ENCODE measurements around the gene MT1M.

The MT1M gene

GRCh38 chr16:56629531-56629930 is 2.9 kb upstream of the MT1M start:
- DNase-seq: no peak

GRCh38 chr16:56630134-56630533 is 2.3 kb upstream of the MT1M start:
- DNase-seq: peak; percentile 34 to 41

- DNase-seq: no peak
Measured at GRCh38 chr16:56631197-56631596, 1.3 kb upstream of the MT1M start.

- DNase-seq: no peak
Measured at GRCh38 chr16:56631832-56632155, 665 bp upstream of the MT1M start.

GRCh38 chr16:56632848-56633365 is 448 bp downstream of the MT1M start:
- no peak for DNase-seq

GRCh38 chr16:56633535-56633934 is 1.1 kb downstream of the MT1M start:
- no peak for DNase-seq

GRCh38 chr16:56634715-56635440 is 2.4 kb downstream of the MT1M start:
- DNase-seq: no peak

- DNase-seq: no peak
Measured at GRCh38 chr16:56635441-56635967, 3.0 kb downstream of the MT1M start.

- no peak for DNase-seq
Measured at GRCh38 chr16:56636616-56637413, 4.4 kb downstream of the MT1M start.

- peak in 1 of 2 donors; percentile 40 for DNase-seq
Measured at GRCh38 chr16:56637814-56638750, 5.6 kb downstream of the MT1M start, which contains the start of gene MT1A. Gene MT1A (plus strand): TSS chr16:56638666. CDS start chr16:56638739, 73 bp downstream.

- DNase-seq: no peak
Measured at GRCh38 chr16:56639045-56639444, 6.6 kb downstream of the MT1M start.

GRCh38 chr16:56640076-56640475 is 7.6 kb downstream of the MT1M start:
- no peak for DNase-seq

GRCh38 chr16:56641166-56641565 is 8.7 kb downstream of the MT1M start:
- DNase-seq: no peak

- DNase-seq: peak; percentile 73 to 74
Measured at GRCh38 chr16:56643080-56643778, 10.8 kb downstream of the MT1M start.

GRCh38 chr16:56643833-56644232 is 11.4 kb downstream of the MT1M start:
- no peak for DNase-seq

GRCh38 chr16:56645311-56645710 is 12.9 kb downstream of the MT1M start:
- DNase-seq: no peak

GRCh38 chr16:56645838-56646237 is 13.4 kb downstream of the MT1M start:
- no peak for DNase-seq

GRCh38 chr16:56647641-56648431 is 15.4 kb downstream of the MT1M start:
- no peak for DNase-seq

- DNase-seq: no peak
Measured at GRCh38 chr16:56649271-56649670, 16.8 kb downstream of the MT1M start.

- no peak for DNase-seq
Measured at GRCh38 chr16:56649820-56650219, 17.4 kb downstream of the MT1M start.

- no peak for DNase-seq
Measured at GRCh38 chr16:56651586-56651985, 19.1 kb downstream of the MT1M start, which contains the start of gene MT1B. Gene MT1B (plus strand): TSS chr16:56651886. CDS start chr16:56651954, 68 bp downstream.

All from inflammatory macrophage treated with lipopolysaccharide for 1 hour (primary cell).